Measurements from ENCODE around the gene LMO7. TPM values are rescaled to one million over a fixed set of nuclear protein-coding genes. Genes with fewer than 3 reads are reported as not detected.

LMO7 gene
- total RNA-seq, 2 experiments from 2014 or later, result 12.2 to 15.3 TPM

DNA sequence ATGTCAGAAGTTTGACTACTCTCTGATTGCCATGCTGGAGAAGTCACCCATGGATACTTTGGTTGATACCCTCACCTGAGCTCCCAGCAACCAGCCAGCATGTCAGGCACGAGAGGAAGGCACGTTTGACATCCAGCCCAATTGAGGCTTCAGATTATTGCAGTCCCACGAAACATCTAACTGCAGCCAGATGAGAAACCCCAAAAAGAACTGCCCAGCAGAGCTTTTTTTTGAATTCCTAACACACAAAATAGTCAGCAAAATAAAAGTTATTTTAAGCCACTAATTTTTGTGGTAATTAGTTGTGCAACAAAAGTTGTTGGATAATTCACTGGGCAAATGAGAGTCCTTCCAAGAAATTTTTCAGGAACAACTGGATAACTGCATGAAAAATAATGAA is 259.0 kb downstream of the LMO7 start:
- Mint-ChIP-seq H3K9me3 (no peaks in the 10 kb centered on the region), H3K27me3 (peaks cover 7% of the 10 kb centered on the region), H3K36me3 (ENCODE audit: low read depth) (no peaks in the 10 kb centered on the region), H3K27ac (no peak overlapping the region), H3K4me1 (ENCODE audit: low read depth) (no peaks in the 10 kb centered on the region), H3K4me3 (no peak overlapping the region)
- DNase-seq, result no peak
- ChIA-PET CTCF (interaction anchor here (1.2 kb wide), 1 partner anchor 199 kb away, joined by 4 read pairs; no protein-coding TSS in a partner anchor), POLR2A (no interaction called here)
- no peak for ATAC-seq
- TF ChIP-seq, protein P1, sequence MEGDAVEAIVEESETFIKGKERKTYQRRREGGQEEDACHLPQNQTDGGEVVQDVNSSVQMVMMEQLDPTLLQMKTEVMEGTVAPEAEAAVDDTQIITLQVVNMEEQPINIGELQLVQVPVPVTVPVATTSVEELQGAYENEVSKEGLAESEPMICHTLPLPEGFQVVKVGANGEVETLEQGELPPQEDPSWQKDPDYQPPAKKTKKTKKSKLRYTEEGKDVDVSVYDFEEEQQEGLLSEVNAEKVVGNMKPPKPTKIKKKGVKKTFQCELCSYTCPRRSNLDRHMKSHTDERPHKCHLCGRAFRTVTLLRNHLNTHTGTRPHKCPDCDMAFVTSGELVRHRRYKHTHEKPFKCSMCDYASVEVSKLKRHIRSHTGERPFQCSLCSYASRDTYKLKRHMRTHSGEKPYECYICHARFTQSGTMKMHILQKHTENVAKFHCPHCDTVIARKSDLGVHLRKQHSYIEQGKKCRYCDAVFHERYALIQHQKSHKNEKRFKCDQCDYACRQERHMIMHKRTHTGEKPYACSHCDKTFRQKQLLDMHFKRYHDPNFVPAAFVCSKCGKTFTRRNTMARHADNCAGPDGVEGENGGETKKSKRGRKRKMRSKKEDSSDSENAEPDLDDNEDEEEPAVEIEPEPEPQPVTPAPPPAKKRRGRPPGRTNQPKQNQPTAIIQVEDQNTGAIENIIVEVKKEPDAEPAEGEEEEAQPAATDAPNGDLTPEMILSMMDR (IDR thresholded peaks at IDR 0.05), result no peak
- intact Hi-C loops (cut with micrococcal nuclease), result no loop called here

DNA sequence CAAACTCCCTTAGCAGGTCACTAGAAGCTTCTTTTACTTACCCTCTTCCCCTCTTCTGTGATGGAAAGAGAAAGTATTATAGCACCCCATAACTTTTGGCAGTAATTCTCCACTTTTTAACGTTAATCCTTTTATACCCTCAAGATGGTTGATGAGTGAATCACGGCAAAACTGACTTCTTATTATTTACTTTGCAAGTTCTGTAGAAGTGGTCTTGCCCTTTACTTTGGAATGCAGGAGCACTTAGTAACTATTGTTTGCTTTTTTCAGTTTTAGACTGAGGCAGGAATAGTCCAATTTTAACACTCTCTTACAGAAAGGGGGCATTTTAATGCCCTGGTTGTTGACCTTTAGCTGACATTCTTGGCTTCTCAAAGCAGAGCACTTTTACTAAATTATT is 260.1 kb downstream of the LMO7 start:
- DNase-seq, result no peak
- POLR2A ChIA-PET, result no interaction called here
- Mint-ChIP-seq H3K27me3 (peaks cover 8% of the 10 kb centered on the region), H3K27ac (no peak overlapping the region), H3K4me1 (ENCODE audit: low read depth) (no peaks in the 10 kb centered on the region), H3K36me3 (ENCODE audit: low read depth) (no peaks in the 10 kb centered on the region), H3K4me3 (no peak overlapping the region), H3K9me3 (no peaks in the 10 kb centered on the region)
- CTCF ChIA-PET, result interaction anchor here (1.0 to 1.4 kb wide), 2 partner anchors 19 to 27 kb away, joined by 4 read pairs; no protein-coding TSS in a partner anchor
- TF ChIP-seq, protein P1 (IDR thresholded peaks at IDR 0.05), result no peak
- ATAC-seq, result no peak
- intact Hi-C loops (cut with micrococcal nuclease), result no loop called here

DNA sequence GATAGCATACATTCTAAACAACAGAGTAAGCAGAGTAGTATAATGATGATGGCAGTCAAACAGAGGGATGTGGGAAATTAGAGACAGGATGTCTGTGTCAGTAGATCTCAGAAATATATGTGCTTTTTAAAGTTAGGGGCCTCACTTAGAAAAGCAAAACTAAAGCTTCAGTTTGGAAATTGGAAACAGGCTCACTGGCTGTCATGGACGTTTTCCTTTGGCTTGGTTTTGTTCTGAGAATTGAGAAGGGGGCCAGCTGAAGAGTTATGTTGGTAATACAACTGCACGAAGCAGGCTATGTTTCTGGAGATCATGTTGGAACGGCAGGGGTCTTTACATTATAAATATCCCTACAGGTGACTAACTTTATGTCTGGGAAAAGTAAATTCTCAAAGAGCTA is 261.3 kb downstream of the LMO7 start:
- ChIA-PET POLR2A (no interaction called here), CTCF (no interaction called here)
- no peaks in the 10 kb centered on the region for H3K9me3 Mint-ChIP-seq
- intact Hi-C loops (cut with micrococcal nuclease), result no loop called here
- DNase-seq (no peak), ATAC-seq (no peak)
- H3K27ac Mint-ChIP-seq, result no peak overlapping the region
- no peak overlapping the region for H3K4me3 Mint-ChIP-seq
- TF ChIP-seq, protein P1 (IDR thresholded peaks at IDR 0.05), result no peak
- peaks cover 8% of the 10 kb centered on the region for H3K27me3 Mint-ChIP-seq
- no peaks in the 10 kb centered on the region for H3K36me3 Mint-ChIP-seq (ENCODE audit: low read depth)
- no peaks in the 10 kb centered on the region for H3K4me1 Mint-ChIP-seq (ENCODE audit: low read depth)

DNA sequence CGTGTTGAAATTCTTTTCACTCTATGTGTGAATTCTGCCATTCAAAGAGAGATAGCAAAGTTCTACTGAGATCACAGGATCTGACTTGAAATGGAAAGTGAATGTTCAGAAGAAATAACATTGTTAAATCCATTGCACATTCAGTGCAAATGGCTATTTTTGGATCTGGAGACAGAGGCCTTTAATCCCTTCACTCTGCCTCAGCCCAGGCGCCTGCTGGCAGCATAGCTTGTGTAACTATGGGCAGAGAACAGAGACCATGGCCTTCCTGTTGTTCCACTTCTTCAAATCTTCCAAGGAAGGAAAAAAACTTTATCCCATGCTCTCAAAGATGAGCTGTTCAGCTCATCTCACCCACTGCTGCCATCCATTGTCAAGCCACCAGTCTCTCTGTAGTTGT is 265.4 kb downstream of the LMO7 start:
- intact Hi-C loops (cut with micrococcal nuclease), result no loop called here
- DNase-seq (no peak), ATAC-seq (no peak)
- no peaks in the 10 kb centered on the region for H3K9me3 Mint-ChIP-seq
- H3K4me1 Mint-ChIP-seq (ENCODE audit: low read depth), result no peaks in the 10 kb centered on the region
- no peak overlapping the region for H3K4me3 Mint-ChIP-seq
- no peaks in the 10 kb centered on the region for H3K36me3 Mint-ChIP-seq (ENCODE audit: low read depth)
- TF ChIP-seq, protein P1 (IDR thresholded peaks at IDR 0.05), result no peak
- ChIA-PET CTCF (interaction anchor here (1.5 to 1.6 kb wide), 2 partner anchors 9 to 25 kb away, joined by 3 to 4 read pairs; no protein-coding TSS in a partner anchor), POLR2A (no interaction called here)
- peaks cover 7% of the 10 kb centered on the region for H3K27me3 Mint-ChIP-seq
- H3K27ac Mint-ChIP-seq, result no peak overlapping the region

DNA sequence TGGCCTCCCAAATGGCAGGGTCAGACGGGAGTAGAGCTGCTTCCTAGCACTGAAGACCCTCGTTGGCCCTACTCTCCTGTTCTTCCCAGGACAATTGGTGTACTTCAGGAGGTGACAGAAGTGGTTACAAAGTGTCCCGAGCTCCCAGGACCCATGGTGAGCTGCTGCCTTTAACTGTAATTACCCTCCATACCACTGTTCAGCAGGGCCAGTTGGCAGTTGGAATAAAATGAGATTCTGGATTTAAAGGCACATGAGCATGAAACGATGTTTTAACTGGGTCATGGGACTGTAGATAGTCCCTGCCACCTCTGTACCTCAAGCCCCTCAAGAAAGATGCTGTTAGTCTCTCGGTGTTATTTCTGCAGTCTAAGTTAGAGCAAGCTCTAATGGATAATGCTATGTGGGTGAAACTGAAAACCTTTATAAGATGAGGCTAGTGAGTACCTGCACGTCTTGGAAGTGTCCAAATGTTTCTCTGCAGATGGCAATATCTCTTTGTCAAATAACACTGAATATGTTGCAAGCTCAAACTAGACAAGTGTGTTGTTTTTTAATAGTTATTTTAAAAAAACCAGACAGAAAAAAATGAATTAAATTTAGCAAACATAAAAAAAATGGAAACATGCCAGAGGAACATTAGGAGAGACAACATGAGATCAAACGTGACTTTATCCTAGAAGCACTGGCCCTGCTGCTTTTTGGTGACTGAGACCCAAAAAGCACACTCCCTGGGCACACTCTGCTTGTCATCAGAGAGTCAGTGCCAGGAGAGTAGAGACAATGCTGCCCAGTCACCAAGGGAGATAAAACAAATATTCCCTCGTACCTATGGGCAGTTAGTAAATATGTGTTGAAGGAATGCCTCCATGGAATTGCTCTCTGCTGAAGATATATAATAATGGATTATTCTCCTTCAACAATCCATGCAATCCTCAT is 266.3 kb downstream of the LMO7 start:
- intact Hi-C loops (cut with micrococcal nuclease), result no loop called here
- Mint-ChIP-seq H3K27me3 (peaks cover 7% of the 10 kb centered on the region), H3K4me1 (ENCODE audit: low read depth) (no peaks in the 10 kb centered on the region), H3K9me3 (no peaks in the 10 kb centered on the region), H3K4me3 (no peak overlapping the region), H3K27ac (no peak overlapping the region), H3K36me3 (ENCODE audit: low read depth) (no peaks in the 10 kb centered on the region)
- CTCF ChIA-PET, result interaction anchor here (2.4 kb wide), 1 partner anchor 207 kb away, joined by 10 read pairs; no protein-coding TSS in a partner anchor
- DNase-seq (no peak), ATAC-seq (no peak)
- TF ChIP-seq, protein P1 (IDR thresholded peaks at IDR 0.05), result no peak
- POLR2A ChIA-PET, result no interaction called here

Measured in activated CD8-positive, alpha-beta T cell treated with anti-CD3 and anti-CD28 coated beads for 36 hours (primary cell).